Activated CD4-positive, alpha-beta memory T cell treated with anti-CD3 and anti-CD28 coated beads for 36 hours (primary cell): ENCODE results near the gene TIMM23. TPM values are rescaled to one million over a fixed set of nuclear protein-coding genes. Genes with fewer than 3 reads are reported as not detected.
"Not testable (repeated sequence)": the region's sequence is repeated elsewhere in the genome, so short reads cannot be mapped to it uniquely, and the experiment has no call there.

Source experiments
- CTCF ChIA-PET: fragments of 350-600 bp; sonication (Branson Sonifier 250); formaldehyde crosslinking; loops from one replicate; lab custom pipeline; 2021; ENCODE audit warnings: antibody characterized with exemption, inconsistent platforms; lab: Charles Lee
- POLR2A ChIA-PET: fragments of 350-600 bp; sonication (Branson Sonifier 250); formaldehyde crosslinking; loops from one replicate; lab custom pipeline; 2021; ENCODE audit warnings: antibody characterized with exemption; lab: Charles Lee
- DNase-seq: peaks from one replicate; pipeline ENCODE4 v3.0.0-alpha.2; 2020
- H3K27ac Mint-ChIP-seq: one replicate; pipeline ENCODE4 v1.8.0; 2021; ENCODE audit warnings: mixed read lengths
- H3K27me3 Mint-ChIP-seq: one replicate; pipeline ENCODE4 v1.8.0; 2021; ENCODE audit warnings: mixed read lengths
- H3K36me3 Mint-ChIP-seq: one replicate; pipeline ENCODE4 v1.8.0; 2021; ENCODE audit warnings: mixed read lengths
- H3K4me1 Mint-ChIP-seq: one replicate; pipeline ENCODE4 v1.8.0; 2021; ENCODE audit warnings: low read depth, mixed read lengths
- H3K4me3 Mint-ChIP-seq: one replicate; pipeline ENCODE4 v1.8.0; 2021; ENCODE audit warnings: mild to moderate bottlenecking, mixed read lengths
- H3K9me3 Mint-ChIP-seq: one replicate; pipeline ENCODE4 v1.8.0; 2021; ENCODE audit warnings: mixed read lengths
- intact Hi-C: fragments of 100-400 bp; cut with micrococcal nuclease; formaldehyde crosslinking; loops from one replicate; pipeline ENCODE4 v1.15.1; 2023
- total RNA-seq, 2 experiments: library from RNA; stranded (reverse); gene quantifications; one replicate each; pipeline ENCODE4 v1.2.3, GENCODE V29; 2021

Gene TIMM23
- total RNA-seq, 2 experiments from 2014 or later = 70.2 to 73.4 TPM

DNA sequence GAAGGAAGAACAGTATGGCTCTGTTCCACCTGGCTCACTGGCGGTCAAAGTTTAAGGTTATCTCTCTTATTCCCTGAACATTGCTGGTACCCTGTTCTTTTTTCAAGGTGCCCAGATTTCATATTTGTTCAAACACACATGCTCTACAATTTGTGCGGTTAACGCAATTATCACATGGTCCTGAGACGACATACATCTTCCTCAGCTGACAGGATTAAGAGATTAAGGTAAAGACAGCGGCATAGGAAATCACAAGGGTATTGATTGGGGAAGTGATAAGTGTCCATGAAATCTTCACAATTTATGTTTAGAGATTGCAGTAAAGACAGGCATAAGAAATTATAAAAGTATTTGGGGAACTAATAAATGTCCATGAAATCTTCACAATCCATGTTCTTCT, 27.7 kb downstream of the TIMM23 start:
- H3K9me3 Mint-ChIP-seq, CTCF ChIA-PET, DNase-seq, H3K4me3 Mint-ChIP-seq, POLR2A ChIA-PET, H3K27ac Mint-ChIP-seq, H3K27me3 Mint-ChIP-seq, H3K4me1 Mint-ChIP-seq: not testable (repeated sequence)
- peaks cover 49% of the 10 kb centered on the region for H3K36me3 Mint-ChIP-seq
- intact Hi-C loops = loop anchor here (2.0 kb wide), 1 partner anchor 29 kb away; no protein-coding TSS in a partner anchor

DNA sequence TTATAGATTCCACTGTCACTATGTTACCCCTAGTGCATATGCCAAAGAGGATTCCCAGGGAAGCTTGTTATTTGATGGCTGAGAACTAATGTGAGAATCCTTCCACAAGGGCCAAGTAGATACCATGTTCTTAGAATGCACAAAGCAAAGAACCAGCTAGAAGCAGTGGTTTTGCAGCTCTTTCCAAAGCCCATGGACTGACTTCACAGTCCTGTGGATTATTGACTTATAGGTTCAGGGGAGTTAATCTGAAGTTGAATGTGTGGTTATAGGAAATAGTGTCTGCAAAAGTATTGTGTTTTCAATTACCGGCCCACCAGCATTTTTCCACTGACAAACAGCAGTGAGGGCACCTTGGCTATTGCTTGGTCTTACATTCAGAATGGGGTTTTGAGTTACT, 28.2 kb downstream of the TIMM23 start:
- Mint-ChIP-seq H3K27ac (no peak overlapping the region), H3K9me3 (peaks cover 8% of the 10 kb centered on the region), H3K36me3 (peaks cover 52% of the 10 kb centered on the region), H3K4me3 (no peak overlapping the region), H3K4me1 (no peaks in the 10 kb centered on the region), H3K27me3 (no peaks in the 10 kb centered on the region)
- no peak for DNase-seq
- CTCF ChIA-PET = no interaction called here
- POLR2A ChIA-PET = no interaction called here
- intact Hi-C loops = no loop called here

DNA sequence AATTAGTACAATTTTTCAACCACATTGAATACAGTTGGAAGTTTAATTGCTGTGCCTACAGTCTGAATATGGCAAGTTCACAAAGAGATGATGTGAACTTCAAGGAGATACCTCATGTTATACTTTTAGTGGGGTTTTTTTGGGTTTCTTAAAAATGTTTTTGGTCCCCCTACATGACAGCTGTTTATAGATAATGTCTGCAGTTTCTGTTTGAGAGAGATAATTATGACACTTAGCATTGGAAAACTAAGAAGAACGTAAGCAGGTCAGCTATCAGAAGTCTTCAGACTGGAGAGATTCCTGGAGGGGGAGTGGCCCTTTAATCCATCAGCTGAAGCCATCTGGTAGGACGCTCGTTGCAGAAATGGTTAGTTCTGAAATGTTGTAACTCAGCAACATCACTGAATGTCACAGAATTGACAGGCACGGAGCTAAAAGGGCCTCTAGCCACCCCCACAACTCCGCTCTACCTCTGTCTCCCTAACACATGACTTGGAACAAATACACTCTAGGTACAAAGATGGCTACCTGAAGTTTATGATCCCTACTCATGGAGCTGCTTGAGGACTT, 29.0 kb downstream of the TIMM23 start:
- POLR2A ChIA-PET = no interaction called here
- Mint-ChIP-seq H3K4me3 (no peak overlapping the region), H3K9me3 (peaks cover 8% of the 10 kb centered on the region), H3K36me3 (peaks cover 53% of the 10 kb centered on the region), H3K27ac (no peak overlapping the region), H3K27me3 (no peaks in the 10 kb centered on the region), H3K4me1 (no peaks in the 10 kb centered on the region)
- CTCF ChIA-PET = interaction anchor here (1.9 kb wide), 1 partner anchor 28 kb away, joined by 5 read pairs; no protein-coding TSS in a partner anchor
- intact Hi-C loops = no loop called here
- no peak for DNase-seq

DNA sequence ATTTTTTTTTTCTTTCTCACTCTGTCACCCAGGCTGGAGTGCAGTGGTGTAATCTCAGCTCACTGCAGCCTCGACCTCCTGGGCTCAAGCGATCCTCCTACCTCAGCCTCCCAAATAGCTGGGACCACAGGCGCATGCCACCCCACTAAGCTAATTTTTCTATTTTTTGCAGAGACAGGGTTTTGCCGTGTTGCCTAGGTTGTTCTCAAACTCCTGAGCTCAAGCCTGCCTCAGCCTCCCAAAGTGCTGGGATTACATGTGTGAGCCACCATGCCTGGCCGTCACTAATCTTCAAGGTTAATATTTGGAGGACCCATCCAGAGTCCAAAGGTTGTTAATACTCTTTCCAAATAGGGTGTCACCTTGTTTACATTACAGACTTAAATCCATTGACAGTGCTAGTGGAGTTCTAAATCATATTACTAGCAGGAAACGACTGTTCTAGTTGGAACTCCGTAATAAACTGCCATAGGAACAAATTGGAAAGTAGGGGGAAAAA, 29.9 kb downstream of the TIMM23 start:
- POLR2A ChIA-PET, H3K9me3 Mint-ChIP-seq, H3K4me1 Mint-ChIP-seq, H3K4me3 Mint-ChIP-seq, DNase-seq, H3K27ac Mint-ChIP-seq, intact Hi-C loops, H3K27me3 Mint-ChIP-seq: not testable (repeated sequence)
- peaks cover 58% of the 10 kb centered on the region for H3K36me3 Mint-ChIP-seq
- CTCF ChIA-PET = interaction anchor here (1.9 kb wide), 1 partner anchor 27 kb away, joined by 5 read pairs; no protein-coding TSS in a partner anchor

DNA sequence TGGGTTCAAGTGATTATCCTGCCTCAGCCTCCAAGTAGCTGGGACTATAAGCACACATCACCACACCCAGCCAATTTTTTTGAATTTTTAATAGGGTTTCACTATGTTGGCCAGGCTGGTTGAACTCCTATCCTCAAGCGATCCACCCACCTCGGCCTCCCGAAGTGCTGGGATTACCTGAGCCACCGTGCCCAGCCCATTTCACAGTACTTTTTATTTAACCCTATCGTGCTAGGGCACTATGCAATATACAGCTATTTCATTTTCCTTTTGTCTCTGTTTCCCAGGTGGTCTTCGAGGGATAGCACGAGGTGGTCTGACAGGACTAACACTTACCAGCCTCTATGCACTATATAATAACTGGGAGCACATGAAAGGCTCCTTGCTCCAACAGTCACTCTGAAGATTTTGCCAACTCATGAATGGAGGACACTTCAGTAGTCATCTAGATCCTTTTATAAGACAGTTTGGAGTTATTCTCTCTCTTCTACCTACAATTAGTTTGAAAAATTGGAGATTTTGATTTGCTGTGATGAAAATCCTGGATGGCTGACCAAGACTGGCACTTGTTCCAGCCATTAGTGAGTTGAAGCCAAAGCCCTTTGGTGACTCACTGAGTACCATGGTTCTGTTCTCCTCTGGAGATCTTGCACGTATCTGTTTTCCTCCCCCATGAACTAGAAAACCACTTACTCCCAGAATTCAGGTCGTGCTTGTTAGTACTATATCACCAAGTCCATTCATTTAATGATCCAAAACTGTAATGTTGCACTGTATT, 30.8 kb downstream of the TIMM23 start:
- intact Hi-C loops = no loop called here
- ChIA-PET CTCF (interaction anchor here (1.9 kb wide), 1 partner anchor 26 kb away, joined by 5 read pairs; no protein-coding TSS in a partner anchor), POLR2A (no interaction called here)
- no peak for DNase-seq
- Mint-ChIP-seq H3K9me3 (peaks cover 8% of the 10 kb centered on the region), H3K4me3 (no peak overlapping the region), H3K36me3 (peaks cover 54% of the 10 kb centered on the region), H3K27me3 (no peaks in the 10 kb centered on the region), H3K27ac (no peak overlapping the region), H3K4me1 (no peaks in the 10 kb centered on the region)

DNA sequence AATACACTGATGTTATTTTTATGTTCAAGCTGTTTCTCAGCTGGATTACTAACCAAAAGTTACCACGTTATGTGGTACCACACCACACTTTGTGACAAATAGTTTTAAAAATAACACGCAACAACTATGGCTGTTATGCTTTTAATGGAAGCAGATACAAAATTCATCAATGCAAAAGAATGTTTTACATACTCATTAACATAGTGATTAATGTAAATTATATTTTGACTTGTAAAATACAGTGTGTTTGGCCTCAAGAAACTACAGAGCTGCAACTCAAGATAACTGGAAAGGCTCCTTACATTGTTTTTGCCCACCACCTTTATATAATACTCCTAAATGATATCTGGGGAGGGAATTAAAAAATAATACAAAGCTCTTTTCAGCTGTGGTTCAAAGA, 32.7 kb downstream of the TIMM23 start:
- Mint-ChIP-seq H3K27me3 (no peaks in the 10 kb centered on the region), H3K4me3 (no peak overlapping the region), H3K9me3 (no peaks in the 10 kb centered on the region), H3K36me3 (peaks cover 50% of the 10 kb centered on the region), H3K4me1 (no peaks in the 10 kb centered on the region), H3K27ac (no peak overlapping the region)
- ChIA-PET POLR2A (interaction anchor here (0.6 to 1.1 kb wide), 2 partner anchors 15 to 1045 kb away, joined by 3 to 4 read pairs; no protein-coding TSS in a partner anchor), CTCF (interaction anchor here (2.9 kb wide), 1 partner anchor 24 kb away, joined by 16 read pairs; no protein-coding TSS in a partner anchor)
- intact Hi-C loops = no loop called here
- DNase-seq = no peak

DNA sequence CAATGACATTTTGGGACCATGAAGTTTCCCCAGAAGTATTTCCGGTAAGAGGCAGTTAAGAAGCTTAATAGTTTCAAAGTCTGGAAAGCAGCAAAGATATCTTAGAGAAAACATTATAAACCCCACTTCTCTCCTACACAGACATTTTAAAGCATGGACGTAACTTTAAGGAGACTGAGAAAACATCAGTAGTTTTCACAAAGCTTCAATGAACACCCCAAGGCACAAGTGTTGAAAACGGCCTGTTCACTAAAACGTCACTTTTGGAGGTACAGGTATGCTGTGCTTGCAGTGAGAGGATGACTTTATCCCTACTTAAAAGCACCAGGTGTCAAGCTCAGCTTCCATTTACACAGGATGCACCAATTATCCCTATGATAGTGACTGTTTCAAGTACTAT, 33.1 kb downstream of the TIMM23 start:
- ChIA-PET POLR2A (interaction anchor here (0.6 to 1.1 kb wide), 2 partner anchors 14 to 1045 kb away, joined by 3 to 4 read pairs; no protein-coding TSS in a partner anchor), CTCF (interaction anchor here (2.9 kb wide), 1 partner anchor 23 kb away, joined by 16 read pairs; no protein-coding TSS in a partner anchor)
- Mint-ChIP-seq H3K36me3 (peaks cover 47% of the 10 kb centered on the region), H3K27me3 (no peaks in the 10 kb centered on the region), H3K9me3 (no peaks in the 10 kb centered on the region), H3K4me3 (no peak overlapping the region), H3K4me1 (no peaks in the 10 kb centered on the region), H3K27ac (no peak overlapping the region)
- intact Hi-C loops = no loop called here
- DNase-seq = no peak

DNA sequence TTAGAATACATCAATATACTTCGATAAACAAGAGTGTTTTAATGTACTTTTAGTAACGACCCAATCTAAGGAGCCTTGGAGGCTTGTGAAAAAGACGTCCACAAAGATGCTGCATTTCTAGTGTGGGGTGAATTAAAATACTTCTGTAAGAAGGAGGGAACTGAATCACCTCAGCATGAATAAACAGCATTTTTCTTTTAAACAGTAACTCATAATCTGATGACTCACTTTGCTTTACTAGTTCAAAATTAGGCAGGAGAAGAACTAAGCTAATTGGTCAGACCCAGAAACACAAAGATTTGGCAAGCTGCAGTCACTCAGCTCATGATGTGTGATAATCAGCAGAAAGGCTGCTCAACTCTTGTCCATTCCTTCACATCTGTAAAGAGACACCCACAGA, 33.9 kb downstream of the TIMM23 start:
- H3K27ac Mint-ChIP-seq = peak overlapping the region; percentile 29
- H3K27me3 Mint-ChIP-seq = no peaks in the 10 kb centered on the region
- no peaks in the 10 kb centered on the region for H3K9me3 Mint-ChIP-seq
- POLR2A ChIA-PET = interaction anchor here (1.2 kb wide), 1 partner anchor 11 kb away, joined by 3 read pairs; no protein-coding TSS in a partner anchor
- no peaks in the 10 kb centered on the region for H3K4me1 Mint-ChIP-seq
- H3K36me3 Mint-ChIP-seq = peaks cover 48% of the 10 kb centered on the region
- H3K4me3 Mint-ChIP-seq = no peak overlapping the region
- CTCF ChIA-PET = interaction anchor here (2.9 kb wide), 1 partner anchor 23 kb away, joined by 16 read pairs; no protein-coding TSS in a partner anchor
- DNase-seq = no peak
- intact Hi-C loops = loop anchor here (2.0 kb wide), 1 partner anchor 17 kb away; no protein-coding TSS in a partner anchor

DNA sequence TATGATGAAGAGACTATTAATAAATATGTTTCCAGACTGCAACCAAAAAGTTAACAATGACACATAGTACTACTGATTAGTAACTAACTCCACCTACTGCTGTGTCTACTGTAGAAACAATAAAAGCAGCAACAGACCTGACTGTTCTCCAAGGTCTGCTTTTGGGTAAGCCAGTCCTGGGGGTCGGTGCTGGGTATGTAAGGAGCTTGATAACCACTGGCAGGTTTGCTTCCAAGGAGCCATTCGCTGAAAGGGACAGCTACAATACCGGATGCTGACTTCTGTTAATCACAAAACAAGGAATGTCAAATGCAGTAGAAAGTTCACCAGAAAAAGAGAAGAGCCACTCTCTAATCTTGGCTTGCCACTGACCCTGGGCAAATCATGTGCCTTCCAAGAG, 40.5 kb downstream of the TIMM23 start:
- CTCF ChIA-PET = no interaction called here
- POLR2A ChIA-PET = no interaction called here
- Mint-ChIP-seq H3K27me3 (no peaks in the 10 kb centered on the region), H3K4me1 (peaks cover 17% of the 10 kb centered on the region), H3K36me3 (peaks cover 46% of the 10 kb centered on the region), H3K27ac (no peak overlapping the region), H3K4me3 (no peak overlapping the region), H3K9me3 (no peaks in the 10 kb centered on the region)
- no peak for DNase-seq
- intact Hi-C loops = no loop called here

DNA sequence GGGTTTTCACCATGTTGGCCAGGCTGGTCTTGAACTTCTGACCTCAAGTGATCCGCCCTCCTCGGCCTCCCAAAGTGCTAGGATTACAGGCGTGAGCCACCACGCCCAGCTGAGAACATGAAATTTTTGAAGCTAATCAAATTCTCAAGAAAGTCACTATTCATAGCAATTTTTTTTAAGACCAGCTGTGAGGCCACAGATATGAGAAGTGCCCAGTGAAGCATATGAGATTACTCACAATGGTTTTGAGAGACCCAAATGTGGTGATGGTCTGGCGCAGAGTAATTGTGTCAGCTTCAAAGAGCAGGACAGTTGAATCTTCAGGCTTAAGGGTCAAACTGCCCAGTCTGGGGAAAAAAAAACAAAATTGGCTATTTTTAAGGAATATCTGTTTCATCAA, 41.9 kb downstream of the TIMM23 start:
- CTCF ChIA-PET = interaction anchor here (2.5 kb wide), 1 partner anchor 14 kb away, joined by 9 read pairs; no protein-coding TSS in a partner anchor
- intact Hi-C loops = no loop called here
- DNase-seq = no peak
- Mint-ChIP-seq H3K9me3 (no peaks in the 10 kb centered on the region), H3K4me3 (no peak overlapping the region), H3K36me3 (peaks cover 41% of the 10 kb centered on the region), H3K27ac (no peak overlapping the region), H3K27me3 (no peaks in the 10 kb centered on the region), H3K4me1 (peaks cover 31% of the 10 kb centered on the region)
- POLR2A ChIA-PET = no interaction called here

DNA sequence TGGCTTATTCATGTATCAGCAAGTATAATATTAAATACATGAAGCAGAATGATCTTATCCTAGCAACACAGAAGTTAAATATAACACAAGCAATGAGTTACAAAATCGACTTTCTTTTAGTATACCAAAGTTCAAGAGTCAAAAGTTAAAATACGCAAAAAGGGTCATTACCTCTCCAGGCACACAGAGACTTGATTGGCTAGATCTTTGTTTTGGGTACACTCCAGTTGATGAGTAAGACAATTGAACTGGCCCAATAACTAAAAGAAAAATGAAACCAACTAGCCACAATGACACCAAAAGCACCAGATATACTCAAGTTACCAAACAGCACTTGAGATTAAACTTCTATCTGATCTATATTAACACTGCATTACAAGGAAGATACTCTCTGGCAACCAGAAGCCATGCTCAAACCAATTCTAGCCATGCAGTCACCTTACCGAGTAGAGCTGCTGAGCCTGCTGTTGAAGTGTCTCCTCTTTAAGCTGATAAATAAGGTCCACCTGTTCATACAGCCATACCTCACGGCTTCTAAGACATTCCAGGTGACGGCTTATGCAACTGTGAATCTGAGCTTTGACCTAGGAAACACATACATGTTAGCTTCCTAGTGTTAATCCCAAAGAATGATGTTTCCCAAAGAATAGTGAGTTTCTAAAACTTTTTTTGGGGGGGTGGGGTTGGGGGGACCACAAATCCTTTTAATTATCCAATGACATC, 42.6 kb downstream of the TIMM23 start:
- peaks cover 39% of the 10 kb centered on the region for H3K36me3 Mint-ChIP-seq
- H3K4me3 Mint-ChIP-seq = no peak overlapping the region
- intact Hi-C loops = no loop called here
- DNase-seq = no peak
- H3K4me1 Mint-ChIP-seq = peaks cover 38% of the 10 kb centered on the region
- peak overlapping the region; percentile 44 for H3K27ac Mint-ChIP-seq
- H3K27me3 Mint-ChIP-seq = no peaks in the 10 kb centered on the region
- no peaks in the 10 kb centered on the region for H3K9me3 Mint-ChIP-seq
- ChIA-PET CTCF (interaction anchor here (2.5 kb wide), 1 partner anchor 14 kb away, joined by 9 read pairs; no protein-coding TSS in a partner anchor), POLR2A (no interaction called here)
